GM13976 (cell line): ENCODE results near the gene ACACB.

Experiments
- DNase-seq: peaks from one replicate; pipeline ENCODE4 v3.0.0; 2012; ENCODE audit warnings: low spot score
- CTCF ChIP-seq: IDR thresholded peaks from 2 replicates; pipeline ENCODE4 v1.5.1; 2012; ENCODE audit warnings: borderline replicate concordance, mild to moderate bottlenecking; ENCODE audit not compliant: insufficient read depth; ENCODE audit errors: extremely low read depth, missing control alignments, control extremely low read depth
- in situ Hi-C: fragments of 300-500 bp; cut with MboI; formaldehyde crosslinking; loops from one replicate; pipeline ENCODE4 v1.12.0; 2022; ENCODE audit warnings: low sequenced_read_pairs, mixed read lengths, inconsistent platforms; ENCODE audit not compliant: unreplicated experiment

ACACB gene

GRCh38 chr12:109105176-109105575 is 11.2 kb upstream of the ACACB start:
- DNase-seq: no peak
- in situ Hi-C loops: no loop called here
- no peak for TF ChIP-seq CTCF

- in situ Hi-C loops: no loop called here
- no peak for TF ChIP-seq CTCF
- no peak for DNase-seq
Measured at GRCh38 chr12:109109746-109110350, 6.5 kb upstream of the ACACB start.

GRCh38 chr12:109110988-109111495 is 5.3 kb upstream of the ACACB start:
- peak; percentile 67 for DNase-seq
- no peak for TF ChIP-seq CTCF
- in situ Hi-C loops: no loop called here

- no peak for TF ChIP-seq CTCF
- in situ Hi-C loops: no loop called here
- DNase-seq: no peak
Measured at GRCh38 chr12:109112720-109113465, 3.5 kb upstream of the ACACB start.

- no peak for TF ChIP-seq CTCF
- in situ Hi-C loops: no loop called here
- no peak for DNase-seq
Measured at GRCh38 chr12:109113661-109114321, 2.6 kb upstream of the ACACB start.

- DNase-seq: no peak
- in situ Hi-C loops: no loop called here
- TF ChIP-seq CTCF: no peak
Measured at GRCh38 chr12:109114644-109115043, 1.7 kb upstream of the ACACB start.
